Measurements from ENCODE around the gene DBF4B.
"Not testable (repeated sequence)": the region's sequence is repeated elsewhere in the genome, so short reads cannot be mapped to it uniquely, and the experiment has no call there.

The DBF4B gene

GRCh38 chr17:44734272-44734671 lies 25.8 kb downstream of the DBF4B start:
- TF ChIP-seq CTCF (IDR thresholded peaks at IDR 0.05; ENCODE audit: borderline replicate concordance, insufficient read depth, low read depth, low read length) = no peak
- no peak overlapping the region for H3K4me3 ChIP-seq (ENCODE audit: low read depth, low read length)

- no peak for TF ChIP-seq CTCF (IDR thresholded peaks at IDR 0.05; ENCODE audit: borderline replicate concordance, insufficient read depth, low read depth, low read length)
Measured at GRCh38 chr17:44736551-44737240, 28.2 kb downstream of the DBF4B start.

GRCh38 chr17:44738214-44738906 lies 29.9 kb downstream of the DBF4B start:
- no peak for TF ChIP-seq CTCF (IDR thresholded peaks at IDR 0.05; ENCODE audit: borderline replicate concordance, insufficient read depth, low read depth, low read length)
- H3K4me3 ChIP-seq (ENCODE audit: low read depth, low read length) = no peak overlapping the region

More at GRCh38 chr17:44736551-44737240, 28.2 kb downstream of the DBF4B start:
- no peak overlapping the region for H3K4me3 ChIP-seq (ENCODE audit: low read depth, low read length)

GRCh38 chr17:44741316-44741715 lies 32.9 kb downstream of the DBF4B start:
- no peak for TF ChIP-seq CTCF (IDR thresholded peaks at IDR 0.05; ENCODE audit: borderline replicate concordance, insufficient read depth, low read depth, low read length)

GRCh38 chr17:44745301-44745700 lies 36.8 kb downstream of the DBF4B start:
- no peak for TF ChIP-seq CTCF (IDR thresholded peaks at IDR 0.05; ENCODE audit: borderline replicate concordance, insufficient read depth, low read depth, low read length)
- no peak overlapping the region for H3K4me3 ChIP-seq (ENCODE audit: low read depth, low read length)

More at GRCh38 chr17:44741316-44741715, 32.9 kb downstream of the DBF4B start:
- H3K4me3 ChIP-seq (ENCODE audit: low read depth, low read length) = no peak overlapping the region

GRCh38 chr17:44745738-44746137 lies 37.3 kb downstream of the DBF4B start:
- H3K4me3 ChIP-seq (ENCODE audit: low read depth, low read length) = not testable (repeated sequence)

- H3K4me3 ChIP-seq (ENCODE audit: low read depth, low read length) = no peak overlapping the region
- TF ChIP-seq CTCF (IDR thresholded peaks at IDR 0.05; ENCODE audit: borderline replicate concordance, insufficient read depth, low read depth, low read length) = no peak
Measured at GRCh38 chr17:44747566-44747965, 39.1 kb downstream of the DBF4B start.
